Smooth muscle cell (in vitro differentiated cells): ENCODE results near the gene ELOVL1. TPM values are rescaled to one million over a fixed set of nuclear protein-coding genes. Genes with fewer than 3 reads are reported as not detected.

Experiments used
- DNase-seq: peaks from one replicate; lab custom pipeline; 2025; ENCODE audit not compliant: unreplicated experiment; lab: John Stamatoyannopoulos, UW
- H2AFZ ChIP-seq: fragments of 200-600 bp; sonication (generic); 2 replicates; pipeline ENCODE4 v1.6.0; 2016; ENCODE audit warnings: antibody characterized with exemption, low read depth, mild to moderate bottlenecking
- H3F3A ChIP-seq: fragments of 200-600 bp; sonication (generic); 2 replicates; pipeline ENCODE4 v1.6.0; 2017; ENCODE audit warnings: antibody characterized with exemption, low read depth
- H3K27ac ChIP-seq: fragments of 200-600 bp; sonication (generic); 2 replicates; pipeline ENCODE4 v1.5.1; 2016; ENCODE audit warnings: low read depth, mild to moderate bottlenecking
- H3K27me3 ChIP-seq: fragments of 200-600 bp; sonication (generic); 2 replicates; pipeline ENCODE4 v1.6.1; 2016; ENCODE audit warnings: low read depth, mild to moderate bottlenecking
- H3K36me3 ChIP-seq: fragments of 200-600 bp; sonication (generic); 2 replicates; pipeline ENCODE4 v1.5.1; 2016; ENCODE audit warnings: low read depth
- H3K4me1 ChIP-seq: fragments of 200-600 bp; sonication (generic); 2 replicates; pipeline ENCODE4 v1.5.1; 2016; ENCODE audit warnings: low read depth
- H3K4me2 ChIP-seq: fragments of 200-600 bp; sonication (generic); 2 replicates; pipeline ENCODE4 v1.6.0; 2016; ENCODE audit warnings: mild to moderate bottlenecking
- H3K4me3 ChIP-seq: fragments of 200-600 bp; sonication (generic); 2 replicates; pipeline ENCODE4 v1.5.1; 2016; ENCODE audit warnings: mild to moderate bottlenecking
- H3K79me2 ChIP-seq: fragments of 200-600 bp; sonication (generic); 2 replicates; pipeline ENCODE4 v1.6.0; 2016; ENCODE audit warnings: low read depth, mild to moderate bottlenecking
- H3K9ac ChIP-seq: fragments of 200-600 bp; sonication (generic); 2 replicates; pipeline ENCODE4 v1.6.0; 2016; ENCODE audit warnings: low read depth
- H3K9me3 ChIP-seq: fragments of 200-600 bp; sonication (generic); replicated peaks from 2 replicates; pipeline ENCODE4 v1.5.1; 2016; ENCODE audit warnings: low read depth
- H4K20me1 ChIP-seq: fragments of 200-600 bp; sonication (generic); 2 replicates; pipeline ENCODE4 v1.6.0; 2016; ENCODE audit warnings: low read depth
- WGBS: methylation state at CpG from one replicate; pipeline ENCODE4 v1.1.7; 2016; ENCODE audit warnings: low lambda C conversion rate; 5-methylcytosine and 5-hydroxymethylcytosine counted together
- polyA plus RNA-seq: library from polyadenylated mRNA; unstranded; fragments of >200 nt; fragmentation: Nextera tagmentation; extraction: Ambion mirVana; gene quantifications from 2 replicates; pipeline ENCODE4 v1.2.1, GENCODE V29; 2016
- total RNA-seq: library from RNA; depleted of rRNA; stranded (reverse); fragments of >200 nt; gene quantifications from 2 replicates; pipeline ENCODE4 v1.2.3, GENCODE V29; 2014
- TF ChIP-seq, protein P1 (sequence below): fragments of 200-600 bp; sonication (generic); IDR thresholded peaks from 2 replicates; pipeline ENCODE4 v1.5.1; 2017; ENCODE audit warnings: borderline replicate concordance, mild to moderate bottlenecking, antibody characterized with exemption; ENCODE audit not compliant: insufficient read depth, poor library complexity, severe bottlenecking

Gene ELOVL1
- total and polyA plus RNA-seq, 2 experiments from 2014 or later, result 101 to 109 TPM

DNA sequence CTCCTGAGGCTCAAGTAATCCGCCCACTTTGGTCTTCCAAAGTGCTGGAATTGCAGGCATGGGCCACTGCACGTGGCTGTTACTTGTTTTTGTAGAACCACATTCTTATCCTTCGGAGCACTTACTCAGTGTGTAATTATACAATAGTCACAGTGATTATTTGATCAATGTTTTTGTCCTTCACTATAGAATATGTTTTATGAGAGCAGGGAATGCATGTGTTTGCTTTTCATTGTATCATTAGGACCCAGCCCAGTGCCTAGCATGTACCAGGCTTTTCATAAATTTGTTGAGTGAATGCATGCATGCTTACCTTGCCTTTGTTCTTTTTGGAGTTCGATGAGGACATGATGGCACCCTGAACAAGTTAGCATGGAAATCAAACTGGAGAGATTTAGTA is 27.7 kb upstream of the ELOVL1 start:
- TF ChIP-seq, protein P1, sequence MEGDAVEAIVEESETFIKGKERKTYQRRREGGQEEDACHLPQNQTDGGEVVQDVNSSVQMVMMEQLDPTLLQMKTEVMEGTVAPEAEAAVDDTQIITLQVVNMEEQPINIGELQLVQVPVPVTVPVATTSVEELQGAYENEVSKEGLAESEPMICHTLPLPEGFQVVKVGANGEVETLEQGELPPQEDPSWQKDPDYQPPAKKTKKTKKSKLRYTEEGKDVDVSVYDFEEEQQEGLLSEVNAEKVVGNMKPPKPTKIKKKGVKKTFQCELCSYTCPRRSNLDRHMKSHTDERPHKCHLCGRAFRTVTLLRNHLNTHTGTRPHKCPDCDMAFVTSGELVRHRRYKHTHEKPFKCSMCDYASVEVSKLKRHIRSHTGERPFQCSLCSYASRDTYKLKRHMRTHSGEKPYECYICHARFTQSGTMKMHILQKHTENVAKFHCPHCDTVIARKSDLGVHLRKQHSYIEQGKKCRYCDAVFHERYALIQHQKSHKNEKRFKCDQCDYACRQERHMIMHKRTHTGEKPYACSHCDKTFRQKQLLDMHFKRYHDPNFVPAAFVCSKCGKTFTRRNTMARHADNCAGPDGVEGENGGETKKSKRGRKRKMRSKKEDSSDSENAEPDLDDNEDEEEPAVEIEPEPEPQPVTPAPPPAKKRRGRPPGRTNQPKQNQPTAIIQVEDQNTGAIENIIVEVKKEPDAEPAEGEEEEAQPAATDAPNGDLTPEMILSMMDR, result no peak
- Histone ChIP-seq H3K4me3 (no peak overlapping the region), H3K36me3 (peaks cover 3% of the 10 kb centered on the region), H3F3A (no peaks in the 10 kb centered on the region), H4K20me1 (peaks cover 53% of the 10 kb centered on the region), H3K4me2 (no peak overlapping the region), H3K27me3 (no peaks in the 10 kb centered on the region), H3K79me2 (peaks cover 72% of the 10 kb centered on the region), H2AFZ (no peak overlapping the region), H3K27ac (no peak overlapping the region), H3K9me3 (no peaks in the 10 kb centered on the region), H3K9ac (no peak overlapping the region), H3K4me1 (peaks cover 4% of the 10 kb centered on the region)
- WGBS, result 94% methylated on average over 4 of the region's 4 CpGs
- DNase-seq, result no peak

DNA sequence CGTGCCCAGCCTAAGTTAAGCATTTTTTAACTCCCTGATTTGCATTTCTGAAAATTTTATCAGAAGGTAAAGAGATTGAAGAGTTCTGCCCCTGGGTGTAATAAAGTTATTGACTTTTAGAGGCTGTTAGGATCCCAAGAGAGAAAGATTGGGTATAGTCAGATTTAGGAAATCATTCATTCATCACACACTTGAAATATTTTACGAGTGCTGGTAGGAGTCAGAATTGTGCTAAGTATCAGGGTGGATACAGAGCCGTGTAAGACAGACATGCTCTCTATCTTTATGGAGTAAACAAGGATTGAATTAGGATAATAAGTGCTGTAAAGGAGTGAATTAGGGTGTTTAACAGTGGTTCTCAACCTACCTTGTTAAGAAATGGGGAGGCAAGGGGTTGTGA is 24.9 kb upstream of the ELOVL1 start:
- H4K20me1 ChIP-seq, result peaks cover 37% of the 10 kb centered on the region
- H3K27ac ChIP-seq, result no peak overlapping the region
- peaks cover 4% of the 10 kb centered on the region for H3K36me3 ChIP-seq
- H3K4me3 ChIP-seq, result no peak overlapping the region
- no peak for DNase-seq
- peaks cover 16% of the 10 kb centered on the region for H3K4me1 ChIP-seq
- no peaks in the 10 kb centered on the region for H3K27me3 ChIP-seq
- no peak overlapping the region for H2AFZ ChIP-seq
- H3K79me2 ChIP-seq, result peaks cover 78% of the 10 kb centered on the region
- no peaks in the 10 kb centered on the region for H3K9me3 ChIP-seq
- H3K4me2 ChIP-seq, result no peak overlapping the region
- H3F3A ChIP-seq, result no peaks in the 10 kb centered on the region
- TF ChIP-seq, protein P1, result no peak
- no peak overlapping the region for H3K9ac ChIP-seq
- 62% methylated on average over 3 of the region's 3 CpGs for WGBS

DNA sequence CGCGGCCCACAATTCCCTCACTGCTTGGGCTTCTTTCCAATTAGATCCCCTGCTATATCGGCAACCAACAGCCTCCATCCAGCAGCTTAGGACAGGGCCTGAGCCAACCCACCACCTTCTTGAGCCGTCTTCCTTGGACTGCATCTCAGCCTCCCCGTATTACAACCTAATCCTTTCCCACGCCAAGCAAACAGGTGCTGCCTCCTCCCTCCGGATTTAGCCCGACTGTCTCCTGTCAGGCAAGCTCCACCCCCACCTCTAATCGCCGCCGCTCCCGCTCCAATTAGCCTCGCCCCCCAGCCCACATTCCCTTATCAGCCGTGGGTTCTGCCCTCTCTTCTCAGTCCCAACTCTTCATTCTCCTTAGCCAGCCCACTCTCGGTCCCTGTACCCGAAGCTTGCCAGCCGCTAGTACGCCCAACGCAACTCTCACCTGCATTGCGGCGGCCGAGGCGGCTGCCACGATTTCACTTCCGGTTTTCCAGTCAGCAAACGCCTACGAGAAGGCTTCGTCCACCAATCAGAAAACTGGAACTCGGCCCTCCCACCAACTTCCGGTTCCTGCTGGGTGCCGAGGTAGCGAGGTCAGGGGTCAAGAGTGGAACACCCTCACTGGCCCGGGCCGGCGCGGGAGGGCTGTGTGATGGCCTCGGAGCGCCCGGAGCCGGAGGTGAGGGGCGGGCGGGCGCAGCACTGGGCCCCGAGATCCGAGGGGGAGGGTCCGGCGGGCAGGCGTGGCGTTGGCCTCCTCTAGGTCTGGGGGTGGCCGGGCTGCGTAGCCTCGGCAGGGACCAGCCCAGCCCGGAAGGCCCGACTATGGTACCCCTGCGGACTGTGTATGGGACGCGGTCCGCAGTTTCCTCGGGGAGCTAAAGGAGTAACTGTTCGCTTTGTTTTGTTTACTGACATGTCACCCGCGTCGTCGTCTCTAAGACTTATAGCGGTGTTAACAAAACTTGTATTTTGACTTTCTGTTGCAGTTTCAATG is 21.8 kb upstream of the ELOVL1 start, which contains the start of the genes MED8 and SZT2:
MED8 (minus strand) TSS at position 475 of the 988 bp plus-strand sequence; CDS start at position 439, 36 bp downstream.
SZT2 (plus strand) TSS at position 574 of the 988 bp plus-strand sequence; CDS start at position 644, 70 bp downstream.
- Histone ChIP-seq H3K4me1 (peaks cover 16% of the 10 kb centered on the region), H3K4me3 (peak within 1 kb of the TSS; percentile 74), H4K20me1 (peaks cover 27% of the 10 kb centered on the region), H3K79me2 (peaks cover 66% of the 10 kb centered on the region), H2AFZ (peak within 1 kb of the TSS; percentile 76), H3K27me3 (no peaks in the 10 kb centered on the region), H3F3A (no peaks in the 10 kb centered on the region), H3K4me2 (peak within 1 kb of the TSS; percentile 91), H3K9me3 (no peaks in the 10 kb centered on the region), H3K9ac (peak within 1 kb of the TSS; percentile 83), H3K27ac (peak within 1 kb of the TSS; percentile 64), H3K36me3 (peaks cover 5% of the 10 kb centered on the region)
- DNase-seq, result peak; percentile 52
- 2% methylated on average over 59 of the region's 65 CpGs for WGBS
- TF ChIP-seq, protein P1, result no peak
